Heart left ventricle (tissue), 13 donors: Measurements from ENCODE around the gene SRSF10.

Experiments
- CTCF ChIP-seq, 12 donors: fragments of 200-600 bp; sonication (generic) in 4 of 12; IDR thresholded peaks; one replicate each; pipeline versions ENCODE4 v1.5.0 to v1.8.0; 2018 to 2022; ENCODE audit warnings: antibody characterized with exemption in 12 of 12, mild to moderate bottlenecking in 5 of 12
- POLR2A ChIP-seq, 2 donors: fragments of 450-650 bp; IDR thresholded peaks; one replicate each; pipeline ENCODE4 v1.6.1; 2017; ENCODE audit warnings: antibody characterized with exemption in 2 of 2, mild to moderate bottlenecking in 2 of 2, moderate library complexity in 2 of 2
- donor health status: ischemic (EF 13 %, LVEDD 7.1; RV severe dilation, severe dysfunction).
- donor health status: DM: no; HTN: yes; CAD: no.
- donor health status: DM: no; HTN: no; CAD: no.
- donor health status: ischemic (EF 25% LVEDD 6.9; RV normal size, moderate dysfunction).
- donor health status: ischemic (EF 25% LVEDD 5.7; RV mildly dilated, moderate dysfunction).
- donor health status: ischemic (EF 35%, LVEDD 5.7; RV mildly dilated, moderate dysfunction).
- donor health status: nonischemic (EF 11% LVEDD 7.7; RV severe dilation, severe dysfunction).
- donor health status: DM: yes; HTN: yes; CAD: no.
- donor health status: PGD.
- donor health status: ischemic (EF 29% LVEDD 5.4; RV normal size, mild dysfunction).
- donor health status: nonischemic (EF 23%, LVEDD 6.1; RV moderate dilation, normal function).

- TF ChIP-seq CTCF (IDR thresholded peaks at IDR 0.05) (no peak), POLR2A (IDR thresholded peaks at IDR 0.05) (no peak)
These were observed 4.5 kb upstream of the SRSF10 start for GRCh38 chr1:23984417-23985186.
